ENCODE data around the gene TTC3.

DNA sequence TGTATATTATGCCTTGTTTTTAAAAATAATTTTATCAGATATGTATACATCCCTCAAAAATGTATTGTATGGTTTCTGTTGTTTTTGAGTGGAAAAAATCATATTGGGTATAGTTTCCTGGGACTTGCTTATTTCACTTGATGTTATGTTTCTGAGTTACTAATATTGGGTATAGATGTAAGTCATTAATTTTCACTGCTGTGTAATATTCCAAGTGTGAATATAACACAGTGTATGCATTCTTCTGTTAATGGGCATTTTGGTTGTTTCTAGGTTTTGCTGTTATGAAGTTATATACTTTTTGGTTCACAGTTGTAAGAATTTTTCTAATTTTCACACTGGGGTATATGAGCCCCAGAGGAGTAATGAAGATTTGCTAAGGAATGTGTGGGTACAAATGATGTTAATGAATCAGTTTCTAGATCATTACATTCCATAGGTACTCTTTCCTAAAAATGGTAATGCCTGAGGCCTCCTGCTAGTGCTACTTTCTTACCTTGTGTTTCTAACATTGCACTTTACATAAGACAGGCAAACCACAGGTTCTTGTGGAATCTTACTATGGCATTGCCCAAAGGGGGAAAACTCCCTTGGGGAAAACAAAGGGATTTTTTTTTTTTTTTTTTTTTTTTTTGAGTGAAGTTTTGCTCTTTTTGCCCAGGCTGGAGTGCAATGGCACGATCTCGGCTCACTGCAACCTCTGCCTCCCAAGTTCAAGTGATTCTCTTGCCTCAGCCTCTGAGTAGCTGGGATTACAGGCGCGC, 3.2 kb downstream of the TTC3 start:
- TF ChIP-seq GATA2 (IDR thresholded peaks at IDR 0.05; ENCODE audit: low read depth, low read length) (no peak), GATA3 (IDR thresholded peaks at IDR 0.05; ENCODE audit: low read depth, low read length) (no peak)
